Activated B cell treated with CpG ODN at 0.5 μM for 24 hours (primary cell): ENCODE data around the gene COLEC11. TPM values are rescaled to one million over a fixed set of nuclear protein-coding genes. Genes with fewer than 3 reads are reported as not detected.

Source experiments
- ATAC-seq: fragments of 200-7000 bp; cut with Tn5 transposase; one replicate; pipeline ENCODE4 v1.10.0; 2021; ENCODE audit warnings: low read depth, mild to moderate bottlenecking, moderate library complexity
- CTCF ChIA-PET: fragments of 350-600 bp; sonication (Branson Sonifier 250); formaldehyde crosslinking; loops from one replicate; lab custom pipeline; 2021; ENCODE audit warnings: antibody characterized with exemption; lab: Charles Lee
- POLR2A ChIA-PET: fragments of 350-600 bp; sonication (Branson Sonifier 250); formaldehyde crosslinking; loops from one replicate; lab custom pipeline; 2021; ENCODE audit warnings: antibody characterized with exemption; lab: Charles Lee
- DNase-seq: peaks from one replicate; pipeline ENCODE4 v3.0.0; 2022
- H3K27ac Mint-ChIP-seq: one replicate; pipeline ENCODE4 v1.8.0; 2020; ENCODE audit warnings: mixed read lengths
- H3K27me3 Mint-ChIP-seq: one replicate; pipeline ENCODE4 v1.8.0; 2021; ENCODE audit warnings: mixed read lengths
- H3K36me3 Mint-ChIP-seq: one replicate; pipeline ENCODE4 v1.8.0; 2021; ENCODE audit warnings: low read depth, mixed read lengths
- H3K4me1 Mint-ChIP-seq: one replicate; pipeline ENCODE4 v1.8.0; 2021; ENCODE audit warnings: mixed read lengths
- H3K4me3 Mint-ChIP-seq: one replicate; pipeline ENCODE4 v1.8.0; 2020; ENCODE audit warnings: mild to moderate bottlenecking, mixed read lengths
- H3K9me3 Mint-ChIP-seq: one replicate; pipeline ENCODE4 v1.8.0; 2020; ENCODE audit warnings: mixed read lengths
- intact Hi-C: fragments of 100-400 bp; cut with micrococcal nuclease; formaldehyde crosslinking; loops from one replicate; pipeline ENCODE4 v1.15.1; 2024
- total RNA-seq: library from RNA; stranded (reverse); gene quantifications from 2 replicates; pipeline ENCODE4 v1.2.3, GENCODE V29; 2022
- TF ChIP-seq, protein P1 (sequence below): fragments of 200-600 bp; IDR thresholded peaks from one replicate; pipeline ENCODE4 v1.8.0; 2022; ENCODE audit warnings: antibody characterized with exemption, mild to moderate bottlenecking

The COLEC11 gene
- total RNA-seq, 1 donor from 2014 or later, result not detected

DNA sequence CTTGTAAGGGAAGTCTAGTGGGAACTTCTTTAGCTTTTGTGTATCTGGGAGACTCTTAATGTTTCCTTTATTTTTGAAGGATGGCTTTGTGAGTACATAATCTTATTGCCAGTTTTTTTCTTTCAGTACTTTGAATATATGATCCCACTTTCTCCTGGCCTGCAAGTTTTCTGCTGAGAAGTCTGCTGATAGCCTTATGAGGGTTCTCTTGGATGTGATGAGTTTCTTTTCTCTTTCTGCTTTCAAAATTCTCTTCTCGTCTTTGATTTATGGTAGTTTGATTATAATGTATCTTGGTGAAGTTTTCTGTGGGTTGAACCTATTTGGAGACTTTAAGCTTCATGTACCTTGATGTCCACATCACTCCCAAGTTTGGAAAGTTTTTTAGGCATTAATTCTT lies 28.1 kb downstream of the COLEC11 start:
- CTCF ChIA-PET, result no interaction called here
- ATAC-seq (no peak), DNase-seq (no peak)
- H3K36me3 Mint-ChIP-seq, result no peaks in the 10 kb centered on the region
- TF ChIP-seq, protein P1, sequence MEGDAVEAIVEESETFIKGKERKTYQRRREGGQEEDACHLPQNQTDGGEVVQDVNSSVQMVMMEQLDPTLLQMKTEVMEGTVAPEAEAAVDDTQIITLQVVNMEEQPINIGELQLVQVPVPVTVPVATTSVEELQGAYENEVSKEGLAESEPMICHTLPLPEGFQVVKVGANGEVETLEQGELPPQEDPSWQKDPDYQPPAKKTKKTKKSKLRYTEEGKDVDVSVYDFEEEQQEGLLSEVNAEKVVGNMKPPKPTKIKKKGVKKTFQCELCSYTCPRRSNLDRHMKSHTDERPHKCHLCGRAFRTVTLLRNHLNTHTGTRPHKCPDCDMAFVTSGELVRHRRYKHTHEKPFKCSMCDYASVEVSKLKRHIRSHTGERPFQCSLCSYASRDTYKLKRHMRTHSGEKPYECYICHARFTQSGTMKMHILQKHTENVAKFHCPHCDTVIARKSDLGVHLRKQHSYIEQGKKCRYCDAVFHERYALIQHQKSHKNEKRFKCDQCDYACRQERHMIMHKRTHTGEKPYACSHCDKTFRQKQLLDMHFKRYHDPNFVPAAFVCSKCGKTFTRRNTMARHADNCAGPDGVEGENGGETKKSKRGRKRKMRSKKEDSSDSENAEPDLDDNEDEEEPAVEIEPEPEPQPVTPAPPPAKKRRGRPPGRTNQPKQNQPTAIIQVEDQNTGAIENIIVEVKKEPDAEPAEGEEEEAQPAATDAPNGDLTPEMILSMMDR, result no peak
- H3K9me3 Mint-ChIP-seq, result no peaks in the 10 kb centered on the region
- no peaks in the 10 kb centered on the region for H3K4me1 Mint-ChIP-seq
- H3K27ac Mint-ChIP-seq, result no peak overlapping the region
- POLR2A ChIA-PET, result no interaction called here
- intact Hi-C loops, result no loop called here
- no peak overlapping the region for H3K4me3 Mint-ChIP-seq
- H3K27me3 Mint-ChIP-seq, result peaks cover 3% of the 10 kb centered on the region

DNA sequence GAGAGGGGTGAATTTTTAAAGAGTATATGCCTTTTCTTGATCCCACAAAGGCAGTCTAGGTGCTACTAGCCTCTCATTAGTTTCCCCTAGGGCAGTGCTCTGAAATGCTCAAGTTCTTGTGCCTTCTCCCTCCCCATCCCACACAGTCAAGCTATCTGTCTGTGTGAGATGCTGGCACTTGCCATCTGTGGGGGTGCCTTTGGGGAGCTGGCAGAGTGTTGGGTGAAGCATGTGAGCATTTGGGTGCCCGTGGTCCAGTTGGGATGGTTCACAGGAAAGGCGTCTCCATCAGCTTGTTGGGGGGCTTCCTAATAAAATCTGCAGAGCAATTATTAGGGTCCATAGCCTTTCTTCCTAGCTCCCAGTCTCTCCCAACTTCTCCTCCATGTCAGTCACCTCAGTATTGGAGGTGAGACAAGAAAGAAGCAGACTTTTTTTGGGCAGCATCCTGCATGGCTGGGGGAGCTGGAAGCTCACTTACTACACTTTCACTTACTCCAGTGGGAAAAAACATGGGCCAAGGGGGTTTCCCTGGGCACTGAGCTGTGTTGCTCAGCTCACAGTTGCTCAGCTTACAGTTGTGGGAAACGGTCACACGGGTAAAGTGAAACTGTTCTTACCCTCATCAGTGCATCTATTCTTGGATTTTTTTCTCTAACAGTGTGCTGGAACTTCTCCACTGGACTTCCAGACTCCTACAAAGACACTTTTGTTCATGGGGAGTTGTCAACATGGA lies 29.3 kb downstream of the COLEC11 start:
- ChIA-PET POLR2A (no interaction called here), CTCF (no interaction called here)
- H3K4me3 Mint-ChIP-seq, result no peak overlapping the region
- DNase-seq, result no peak
- TF ChIP-seq, protein P1, result no peak
- H3K4me1 Mint-ChIP-seq, result no peaks in the 10 kb centered on the region
- peaks cover 3% of the 10 kb centered on the region for H3K27me3 Mint-ChIP-seq
- ATAC-seq, result no peak
- intact Hi-C loops, result no loop called here
- no peaks in the 10 kb centered on the region for H3K36me3 Mint-ChIP-seq
- H3K9me3 Mint-ChIP-seq, result no peaks in the 10 kb centered on the region
- no peak overlapping the region for H3K27ac Mint-ChIP-seq

DNA sequence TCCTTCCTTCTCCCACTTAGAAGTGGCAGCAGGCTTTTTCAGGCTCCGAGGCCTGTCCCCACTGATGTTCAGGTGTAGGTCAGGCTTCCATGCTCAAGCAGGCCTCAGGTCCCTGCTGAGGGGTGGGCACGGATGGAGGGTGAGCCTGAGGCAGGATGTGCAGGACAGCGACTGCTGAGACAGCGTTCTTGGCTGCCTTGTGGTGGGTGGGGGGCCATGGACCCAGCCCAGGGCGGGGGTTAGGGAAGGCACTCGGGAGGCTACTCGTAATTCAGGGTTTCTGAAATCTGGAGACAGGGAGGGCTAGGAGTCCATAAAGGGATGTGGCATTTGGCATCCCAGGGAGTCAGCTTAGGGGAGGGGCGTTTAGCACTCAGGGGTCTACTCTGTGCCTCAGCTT lies 30.3 kb downstream of the COLEC11 start:
- no peaks in the 10 kb centered on the region for H3K4me1 Mint-ChIP-seq
- CTCF ChIA-PET, result no interaction called here

DNA sequence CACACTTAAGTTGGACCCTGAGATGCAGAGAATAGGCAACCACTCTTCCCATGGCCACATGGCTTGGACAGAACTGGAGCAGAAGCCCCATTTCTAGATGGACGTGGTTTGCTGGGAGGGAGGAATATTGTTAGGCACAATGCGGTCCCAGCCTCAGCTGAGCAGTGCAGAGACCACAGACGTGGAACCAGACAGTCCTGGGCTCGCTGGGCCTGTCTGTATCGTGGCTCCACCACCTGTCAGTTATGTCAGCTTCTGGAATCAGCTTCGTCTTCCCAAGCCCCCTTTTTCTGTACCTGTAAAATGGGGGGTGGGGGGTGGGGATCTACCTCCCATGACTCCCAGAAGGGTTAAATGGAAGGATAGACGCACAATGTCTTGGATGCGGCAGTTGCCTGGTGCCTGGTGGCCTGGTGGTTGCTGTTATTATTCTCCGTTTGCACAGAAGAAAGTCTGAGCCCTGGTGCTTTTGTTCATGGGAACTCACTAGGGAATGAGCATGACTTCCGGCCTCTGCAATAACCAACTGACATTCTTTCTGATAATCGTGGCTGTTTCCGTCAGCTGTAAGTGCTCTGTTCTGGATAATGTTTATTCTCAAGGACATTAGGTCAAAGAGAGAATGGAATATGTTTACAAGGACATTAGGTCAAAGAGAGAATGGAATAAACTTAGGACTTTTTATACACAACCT lies 31.4 kb downstream of the COLEC11 start:
- Mint-ChIP-seq H3K27ac (no peak overlapping the region), H3K36me3 (no peaks in the 10 kb centered on the region), H3K27me3 (peaks cover 3% of the 10 kb centered on the region), H3K9me3 (no peaks in the 10 kb centered on the region), H3K4me1 (no peaks in the 10 kb centered on the region), H3K4me3 (no peak overlapping the region)
- ATAC-seq, result no peak
- TF ChIP-seq, protein P1, result no peak
- no peak for DNase-seq
- intact Hi-C loops, result no loop called here
- POLR2A ChIA-PET, result no interaction called here
- CTCF ChIA-PET, result no interaction called here

More for the DNA sequence above, 30.3 kb downstream of the COLEC11 start:
- ATAC-seq, result no peak
- intact Hi-C loops, result no loop called here
- POLR2A ChIA-PET, result no interaction called here
- Mint-ChIP-seq H3K27me3 (peaks cover 3% of the 10 kb centered on the region), H3K36me3 (no peaks in the 10 kb centered on the region), H3K9me3 (no peaks in the 10 kb centered on the region), H3K4me3 (no peak overlapping the region), H3K27ac (no peak overlapping the region)
- TF ChIP-seq, protein P1, result no peak
- no peak for DNase-seq

DNA sequence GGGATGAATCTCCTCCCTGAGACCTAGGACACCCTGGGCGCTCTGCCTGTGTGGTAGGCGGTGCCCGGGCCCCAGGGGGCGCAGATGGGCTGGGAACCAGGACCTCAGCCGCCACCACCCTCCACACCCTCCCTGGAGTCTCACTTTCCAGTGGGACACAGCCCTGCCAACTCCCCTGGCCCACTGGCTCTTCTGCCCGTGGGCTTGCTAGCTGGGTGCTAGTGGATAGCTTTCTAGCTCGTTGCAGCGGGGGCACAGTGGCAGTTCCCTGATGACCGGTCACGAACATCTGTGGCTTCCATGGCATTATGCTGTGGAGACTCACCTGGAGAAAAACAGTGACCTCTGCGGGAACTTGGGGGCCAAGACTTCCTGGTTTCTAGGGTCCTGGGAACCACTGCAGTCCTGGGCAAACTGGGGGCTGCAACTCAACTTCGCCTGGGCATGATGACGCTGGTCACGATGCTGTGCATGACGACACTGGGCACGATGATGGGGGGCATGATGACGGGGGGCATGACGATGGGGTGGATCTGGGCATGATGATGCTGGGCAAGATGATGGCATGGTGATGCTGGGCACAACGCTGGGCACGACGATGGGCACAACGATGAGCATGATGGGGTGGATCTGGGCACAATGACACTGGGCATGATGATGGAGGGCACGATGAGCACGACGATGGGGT lies 32.0 kb downstream of the COLEC11 start:
- ChIA-PET CTCF (no interaction called here), POLR2A (no interaction called here)
- no peaks in the 10 kb centered on the region for H3K9me3 Mint-ChIP-seq
- intact Hi-C loops, result no loop called here
- ATAC-seq (no peak), DNase-seq (no peak)
- TF ChIP-seq, protein P1, result no peak
- no peaks in the 10 kb centered on the region for H3K36me3 Mint-ChIP-seq
- no peak overlapping the region for H3K4me3 Mint-ChIP-seq
- H3K27me3 Mint-ChIP-seq, result peaks cover 3% of the 10 kb centered on the region
- H3K27ac Mint-ChIP-seq, result no peak overlapping the region
- no peaks in the 10 kb centered on the region for H3K4me1 Mint-ChIP-seq
